Measurements from ENCODE around the gene VWA5B1. TPM values are rescaled to one million over a fixed set of nuclear protein-coding genes. Genes with fewer than 3 reads are reported as not detected.

Gene VWA5B1
- total and polyA plus RNA-seq, 4 donors, result 2.2 to 10.4 (median 5.3) TPM

DNA sequence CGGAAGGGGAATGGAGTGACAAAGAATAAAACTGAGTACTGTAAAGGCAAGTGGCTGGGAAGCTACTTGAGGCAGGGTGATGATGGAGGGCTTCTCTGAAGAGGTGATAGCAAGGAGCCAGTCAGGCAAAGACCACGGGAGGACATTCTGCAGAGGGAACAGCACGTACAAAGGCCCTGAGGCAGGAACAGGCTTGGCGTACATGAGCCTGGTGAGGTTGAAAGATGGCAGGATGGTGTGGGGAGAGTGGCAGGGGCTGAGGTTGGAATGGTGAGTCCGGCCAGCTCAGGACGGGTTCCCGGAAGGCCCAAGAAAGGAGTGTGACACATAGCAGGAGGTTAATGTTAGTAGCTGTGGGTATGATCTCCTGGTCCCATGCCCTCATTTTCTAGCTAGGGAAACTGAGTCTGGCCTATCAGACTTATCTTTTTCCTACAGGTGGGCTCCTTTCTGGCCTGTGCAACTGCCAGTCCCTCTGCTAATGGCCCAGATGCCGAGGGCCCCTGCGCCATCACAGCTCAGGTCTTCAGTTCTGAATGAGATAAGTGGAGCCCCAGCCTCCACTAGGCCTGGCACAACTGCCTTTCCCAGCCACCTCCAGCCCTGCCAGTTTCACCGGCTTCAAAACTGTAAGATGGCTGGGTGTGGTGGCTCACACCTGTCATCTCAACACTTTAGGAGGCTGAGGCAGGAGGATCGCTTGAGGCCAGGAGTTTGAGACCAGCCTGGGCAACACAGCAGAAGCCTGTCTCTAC lies 87.0 kb downstream of the VWA5B1 start:
- 98% methylated on average over 9 of the region's 11 CpGs for WGBS (ENCODE audit: insufficient coverage)
- Histone ChIP-seq H3K36me3 (ENCODE audit: control insufficient read depth, insufficient read depth, low read length) (no peaks in the 10 kb centered on the region), H3K27ac (ENCODE audit: low read depth, low read length) (no peak overlapping the region), H3K4me3 (ENCODE audit: low read depth, low read length) (no peak overlapping the region), H3K27me3 (ENCODE audit: control insufficient read depth, insufficient read depth, low read length) (peaks cover 3% of the 10 kb centered on the region), H3K4me1 (ENCODE audit: control insufficient read depth, insufficient read depth, low read length) (peaks cover 36% of the 10 kb centered on the region), H3K9me3 (ENCODE audit: control insufficient read depth, insufficient read depth, low read length) (no peaks in the 10 kb centered on the region)
- DNase-seq (ENCODE audit: low read depth in 4 of 6, low spot score in 6 of 6), result no peak

DNA sequence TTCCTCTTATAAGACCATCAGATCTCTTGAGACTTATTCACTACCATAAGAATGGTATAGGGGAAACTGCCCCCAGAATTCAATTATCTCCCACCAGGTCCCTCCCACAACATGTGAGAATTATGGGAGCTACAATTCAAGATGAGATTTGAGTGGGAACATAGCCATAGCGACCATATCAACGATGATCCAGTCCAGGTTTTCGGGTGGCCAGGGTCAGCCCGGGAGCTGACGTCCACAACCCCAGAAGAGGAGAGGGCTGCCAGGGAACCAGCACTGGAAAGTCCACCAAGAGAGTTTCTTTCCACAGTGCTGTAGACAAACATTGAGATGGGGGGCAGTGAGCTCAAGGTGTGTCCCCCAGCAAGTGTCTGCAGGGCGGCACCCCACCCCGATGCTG lies 88.4 kb downstream of the VWA5B1 start:
- DNase-seq (ENCODE audit: low read depth in 4 of 6, low spot score in 6 of 6), result no peak
- Histone ChIP-seq H3K27ac (ENCODE audit: low read depth, low read length) (no peak overlapping the region), H3K27me3 (ENCODE audit: control insufficient read depth, insufficient read depth, low read length) (peaks cover 3% of the 10 kb centered on the region), H3K9me3 (ENCODE audit: control insufficient read depth, insufficient read depth, low read length) (no peaks in the 10 kb centered on the region), H3K36me3 (ENCODE audit: control insufficient read depth, insufficient read depth, low read length) (no peaks in the 10 kb centered on the region), H3K4me3 (ENCODE audit: low read depth, low read length) (no peak overlapping the region), H3K4me1 (ENCODE audit: control insufficient read depth, insufficient read depth, low read length) (peaks cover 34% of the 10 kb centered on the region)
- 73% methylated on average over 7 of the region's 7 CpGs for WGBS (ENCODE audit: insufficient coverage)

DNA sequence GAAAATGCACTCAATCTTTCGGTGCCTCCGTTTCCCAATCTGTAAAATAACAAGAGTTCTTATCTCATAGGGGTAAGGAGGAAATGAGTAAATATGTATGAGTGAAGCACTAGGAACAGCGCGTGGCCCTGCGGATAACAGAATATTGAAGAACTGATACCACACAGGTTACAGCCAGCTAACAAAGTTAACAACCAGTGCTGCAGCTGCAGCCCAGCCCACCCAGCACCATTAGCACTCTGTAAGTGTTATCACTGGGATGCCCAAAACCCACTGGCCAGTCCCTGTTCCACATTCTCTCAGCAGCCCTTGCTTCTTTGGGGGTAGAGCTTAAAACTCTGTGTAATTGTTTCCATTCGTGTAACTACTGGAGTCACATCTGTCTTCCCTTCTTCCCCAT lies 89.5 kb downstream of the VWA5B1 start:
- H3K9me3 ChIP-seq (ENCODE audit: control insufficient read depth, insufficient read depth, low read length), result no peaks in the 10 kb centered on the region
- WGBS (ENCODE audit: insufficient coverage), result no CpG with 5 or more reads among the region's 6 CpGs
- peaks cover 34% of the 10 kb centered on the region for H3K4me1 ChIP-seq (ENCODE audit: control insufficient read depth, insufficient read depth, low read length)
- no peak overlapping the region for H3K4me3 ChIP-seq (ENCODE audit: low read depth, low read length)
- H3K36me3 ChIP-seq (ENCODE audit: control insufficient read depth, insufficient read depth, low read length), result no peaks in the 10 kb centered on the region
- no peak overlapping the region for H3K27ac ChIP-seq (ENCODE audit: low read depth, low read length)
- peaks cover 3% of the 10 kb centered on the region for H3K27me3 ChIP-seq (ENCODE audit: control insufficient read depth, insufficient read depth, low read length)
- no peak for DNase-seq (ENCODE audit: low read depth in 4 of 6, low spot score in 6 of 6)

DNA sequence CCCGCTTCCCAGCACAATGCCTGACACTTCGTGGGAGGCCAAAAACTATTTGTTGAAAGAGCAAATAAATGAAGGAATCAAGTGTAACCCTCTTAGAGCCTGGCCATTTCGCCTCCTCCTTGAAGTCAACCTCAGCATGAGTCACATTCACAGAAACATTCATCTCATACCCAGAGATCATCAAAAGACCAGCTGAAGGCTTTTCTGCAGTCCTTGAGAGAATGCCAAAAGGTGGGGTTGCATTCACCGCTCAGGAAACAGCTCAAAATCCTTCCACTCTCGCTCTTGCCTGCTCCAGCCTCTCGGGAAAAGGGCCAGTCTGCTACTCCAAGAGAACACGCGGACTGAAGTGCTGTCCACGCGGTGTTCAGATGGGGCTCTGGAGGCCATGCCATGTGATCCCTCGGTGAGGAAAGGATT lies 90.0 kb downstream of the VWA5B1 start:
- Histone ChIP-seq H3K4me1 (ENCODE audit: control insufficient read depth, insufficient read depth, low read length) (peaks cover 33% of the 10 kb centered on the region), H3K27ac (ENCODE audit: low read depth, low read length) (no peak overlapping the region), H3K27me3 (ENCODE audit: control insufficient read depth, insufficient read depth, low read length) (peaks cover 3% of the 10 kb centered on the region), H3K4me3 (ENCODE audit: low read depth, low read length) (no peak overlapping the region), H3K36me3 (ENCODE audit: control insufficient read depth, insufficient read depth, low read length) (no peaks in the 10 kb centered on the region), H3K9me3 (ENCODE audit: control insufficient read depth, insufficient read depth, low read length) (no peaks in the 10 kb centered on the region)
- peak in 2 of 6 donors; percentile 50 to 54 for DNase-seq (ENCODE audit: low read depth in 4 of 6, low spot score in 6 of 6)
- WGBS (ENCODE audit: insufficient coverage), result 43% methylated on average over 5 of the region's 11 CpGs

DNA sequence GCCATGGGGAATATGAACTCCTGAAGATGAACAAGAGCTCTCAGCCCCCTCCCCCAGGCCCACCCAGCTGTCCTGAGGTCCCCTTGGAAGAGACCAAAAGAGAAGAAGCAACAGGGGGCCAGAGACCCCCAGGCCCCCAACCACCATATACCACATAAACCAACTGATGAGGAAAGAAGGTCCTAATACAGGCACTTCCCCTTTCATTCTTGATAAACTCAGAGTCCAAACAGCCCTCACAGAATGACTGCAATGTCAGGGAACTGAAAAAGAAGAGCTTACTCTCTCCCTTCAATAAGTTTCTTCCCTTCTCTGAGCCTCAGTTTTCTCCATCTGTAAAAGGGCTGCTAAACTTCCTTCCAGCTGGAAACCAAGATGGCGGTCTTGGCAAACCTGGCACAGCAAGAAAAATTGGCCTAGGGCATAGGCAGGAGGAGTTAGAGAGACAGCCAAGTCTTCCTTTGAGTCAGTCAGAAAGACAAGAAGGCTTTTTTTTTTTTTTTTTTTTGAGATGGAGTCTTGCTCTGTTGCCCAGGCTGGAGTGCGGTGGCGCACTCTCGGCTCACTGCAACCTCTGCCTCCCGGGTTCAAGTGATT lies 90.5 kb downstream of the VWA5B1 start:
- Histone ChIP-seq H3K27me3 (ENCODE audit: control insufficient read depth, insufficient read depth, low read length) (peaks cover 3% of the 10 kb centered on the region), H3K9me3 (ENCODE audit: control insufficient read depth, insufficient read depth, low read length) (no peaks in the 10 kb centered on the region), H3K4me1 (ENCODE audit: control insufficient read depth, insufficient read depth, low read length) (peaks cover 36% of the 10 kb centered on the region), H3K4me3 (ENCODE audit: low read depth, low read length) (no peak overlapping the region), H3K27ac (ENCODE audit: low read depth, low read length) (no peak overlapping the region), H3K36me3 (ENCODE audit: control insufficient read depth, insufficient read depth, low read length) (no peaks in the 10 kb centered on the region)
- DNase-seq (ENCODE audit: low read depth in 4 of 6, low spot score in 6 of 6), result no peak
- WGBS (ENCODE audit: insufficient coverage), result 96% methylated on average over 5 of the region's 5 CpGs

DNA sequence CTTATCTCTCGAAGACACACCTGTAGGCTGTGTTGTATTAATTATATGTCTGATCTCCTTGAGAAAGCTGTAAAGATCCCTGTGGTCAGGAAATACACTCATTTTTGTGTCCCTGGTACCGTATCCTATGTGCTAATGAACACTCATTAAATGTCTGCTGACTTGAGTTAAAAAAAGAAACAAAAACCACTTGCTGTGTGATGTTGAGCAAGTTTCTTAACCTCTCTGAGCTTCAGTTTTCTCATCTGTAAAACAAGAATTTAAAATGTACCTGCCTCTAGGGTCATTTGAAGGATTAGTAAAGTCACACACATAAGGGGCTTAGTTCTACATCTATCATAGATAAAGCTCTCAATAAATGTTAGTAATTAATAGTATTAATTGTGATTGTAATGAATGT lies 91.3 kb downstream of the VWA5B1 start:
- DNase-seq (ENCODE audit: low read depth in 4 of 6, low spot score in 6 of 6), result no peak
- Histone ChIP-seq H3K4me1 (ENCODE audit: control insufficient read depth, insufficient read depth, low read length) (peaks cover 38% of the 10 kb centered on the region), H3K9me3 (ENCODE audit: control insufficient read depth, insufficient read depth, low read length) (no peaks in the 10 kb centered on the region), H3K27ac (ENCODE audit: low read depth, low read length) (no peak overlapping the region), H3K36me3 (ENCODE audit: control insufficient read depth, insufficient read depth, low read length) (no peaks in the 10 kb centered on the region), H3K27me3 (ENCODE audit: control insufficient read depth, insufficient read depth, low read length) (no peaks in the 10 kb centered on the region), H3K4me3 (ENCODE audit: low read depth, low read length) (no peak overlapping the region)
- 100% methylated on average over 1 of the region's 2 CpGs for WGBS (ENCODE audit: insufficient coverage)

DNA sequence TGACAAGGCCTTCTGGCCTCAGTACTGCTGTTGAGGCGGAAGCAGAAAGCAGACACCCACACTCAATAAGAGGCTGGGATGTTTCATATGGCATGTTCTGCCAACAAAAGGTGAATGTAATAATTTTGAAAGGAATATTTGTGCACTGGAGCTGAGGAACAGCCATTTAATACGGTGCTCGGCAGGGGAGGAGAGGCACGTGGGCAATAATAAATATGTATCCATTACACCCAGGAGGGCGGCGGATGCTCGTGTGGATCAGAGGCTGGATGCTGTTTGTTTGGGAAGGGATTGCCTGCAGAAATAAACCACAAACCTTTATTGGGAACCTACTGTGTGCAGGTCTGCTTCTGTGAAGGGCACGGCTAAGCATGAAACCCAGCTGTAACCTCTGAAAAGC lies 92.0 kb downstream of the VWA5B1 start:
- H3K27me3 ChIP-seq (ENCODE audit: control insufficient read depth, insufficient read depth, low read length), result no peaks in the 10 kb centered on the region
- WGBS (ENCODE audit: insufficient coverage), result 20% methylated on average over 1 of the region's 8 CpGs
- no peaks in the 10 kb centered on the region for H3K9me3 ChIP-seq (ENCODE audit: control insufficient read depth, insufficient read depth, low read length)
- H3K4me1 ChIP-seq (ENCODE audit: control insufficient read depth, insufficient read depth, low read length), result peaks cover 44% of the 10 kb centered on the region
- no peak overlapping the region for H3K27ac ChIP-seq (ENCODE audit: low read depth, low read length)
- H3K36me3 ChIP-seq (ENCODE audit: control insufficient read depth, insufficient read depth, low read length), result no peaks in the 10 kb centered on the region
- H3K4me3 ChIP-seq (ENCODE audit: low read depth, low read length), result no peak overlapping the region
- peak in 1 of 6 donors; percentile 93 for DNase-seq (ENCODE audit: low read depth in 4 of 6, low spot score in 6 of 6)

DNA sequence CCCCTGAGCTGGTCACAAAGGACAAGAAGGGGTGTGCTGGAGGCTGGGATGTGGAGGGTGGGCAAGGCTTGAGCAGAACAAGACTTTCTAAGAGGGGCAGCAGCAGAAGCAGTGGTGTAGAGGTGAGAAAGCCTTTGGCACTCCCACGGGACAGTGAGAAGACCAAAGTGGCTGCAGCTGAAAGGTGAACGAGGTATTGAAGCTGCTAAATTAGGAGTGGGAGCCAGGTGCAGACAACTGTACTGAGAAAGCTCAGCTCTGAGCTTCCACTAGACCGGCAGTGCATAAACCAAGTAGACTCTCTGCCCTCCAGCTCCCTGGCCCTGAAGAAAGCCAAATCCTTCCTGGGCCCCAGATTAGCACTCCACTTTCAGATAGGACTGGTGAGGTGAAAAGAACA lies 93.0 kb downstream of the VWA5B1 start:
- H3K4me3 ChIP-seq (ENCODE audit: low read depth, low read length), result no peak overlapping the region
- H3K27me3 ChIP-seq (ENCODE audit: control insufficient read depth, insufficient read depth, low read length), result no peaks in the 10 kb centered on the region
- no peak for DNase-seq (ENCODE audit: low read depth in 4 of 6, low spot score in 6 of 6)
- no peaks in the 10 kb centered on the region for H3K36me3 ChIP-seq (ENCODE audit: control insufficient read depth, insufficient read depth, low read length)
- WGBS (ENCODE audit: insufficient coverage), result 61% methylated on average over 3 of the region's 3 CpGs
- peaks cover 46% of the 10 kb centered on the region for H3K4me1 ChIP-seq (ENCODE audit: control insufficient read depth, insufficient read depth, low read length)
- no peak overlapping the region for H3K27ac ChIP-seq (ENCODE audit: low read depth, low read length)
- no peaks in the 10 kb centered on the region for H3K9me3 ChIP-seq (ENCODE audit: control insufficient read depth, insufficient read depth, low read length)

DNA sequence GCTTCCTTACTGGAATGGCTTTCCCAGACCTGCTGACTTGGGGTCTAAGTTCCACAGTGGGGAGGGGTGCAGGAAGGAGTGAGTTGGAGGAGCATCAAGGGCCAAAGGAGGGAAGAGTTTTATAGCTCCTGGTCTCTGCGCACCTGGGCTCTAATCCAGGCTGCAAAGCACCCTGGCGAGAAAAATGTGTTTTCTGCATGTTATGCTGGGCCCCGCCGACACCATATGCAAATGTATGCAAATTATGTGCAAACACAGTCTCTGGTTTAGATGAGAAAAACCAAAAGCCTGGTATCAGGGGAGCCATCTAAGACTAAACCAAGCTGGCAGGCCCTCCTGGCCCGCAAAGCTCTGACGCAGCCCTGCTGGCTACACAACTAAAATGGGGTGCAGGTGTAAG lies 95.0 kb downstream of the VWA5B1 start:
- Histone ChIP-seq H3K4me3 (ENCODE audit: low read depth, low read length) (no peak overlapping the region), H3K4me1 (ENCODE audit: control insufficient read depth, insufficient read depth, low read length) (peaks cover 40% of the 10 kb centered on the region)

More for the DNA sequence above, 95.0 kb downstream of the VWA5B1 start:
- 10% methylated on average over 5 of the region's 6 CpGs for WGBS (ENCODE audit: insufficient coverage)
- Histone ChIP-seq H3K27ac (ENCODE audit: low read depth, low read length) (peak overlapping the region; percentile 8), H3K9me3 (ENCODE audit: control insufficient read depth, insufficient read depth, low read length) (no peaks in the 10 kb centered on the region), H3K27me3 (ENCODE audit: control insufficient read depth, insufficient read depth, low read length) (no peaks in the 10 kb centered on the region), H3K36me3 (ENCODE audit: control insufficient read depth, insufficient read depth, low read length) (no peaks in the 10 kb centered on the region)
- peak in 2 of 6 donors; percentile 91 to 94 for DNase-seq (ENCODE audit: low read depth in 4 of 6, low spot score in 6 of 6)
